ENCODE results near the gene PTK7. TPM values are rescaled to one million over a fixed set of nuclear protein-coding genes. Genes with fewer than 3 reads are reported as not detected.

Gene PTK7
- total RNA-seq, 1 donor from 2014 or later = 37.3 TPM

Other genes starting within 250 kb of the PTK7 start
- 62.7 TPM for gene RPL7L1, start 196.7 kb upstream of the PTK7 start, total RNA-seq
- not detected for gene PTCRA, start 160.3 kb upstream of the PTK7 start, total RNA-seq
- gene CNPY3, start 146.8 kb upstream of the PTK7 start, total RNA-seq = 13.6 TPM
- gene GNMT, start 115.6 kb upstream of the PTK7 start, total RNA-seq = not detected
- 19.4 TPM for gene PEX6, start 97.1 kb upstream of the PTK7 start, total RNA-seq
- 21.2 TPM for gene PPP2R5D, start 91.7 kb upstream of the PTK7 start, total RNA-seq
- 46.1 TPM for gene MEA1, start 62.4 kb upstream of the PTK7 start, total RNA-seq
- gene KLHDC3, start 62.1 kb upstream of the PTK7 start, total RNA-seq = 32.6 TPM
- 48.3 TPM for gene RRP36, start 54.7 kb upstream of the PTK7 start, total RNA-seq
- 10.3 TPM for gene CUL7, start 22.5 kb upstream of the PTK7 start, total RNA-seq
- gene MRPL2, start 16.9 kb upstream of the PTK7 start, total RNA-seq = 45.0 TPM
- 7.5 TPM for gene KLC4, start 16.7 kb upstream of the PTK7 start, total RNA-seq
- 19.3 TPM for gene SRF, start 95.0 kb downstream of the PTK7 start, total RNA-seq
- gene CUL9, start 105.9 kb downstream of the PTK7 start, total RNA-seq = 23.6 TPM
- gene DNPH1, start 153.2 kb downstream of the PTK7 start, total RNA-seq = 40.2 TPM
- gene TTBK1, start 167.2 kb downstream of the PTK7 start, total RNA-seq = not detected
- gene SLC22A7, start 221.9 kb downstream of the PTK7 start, total RNA-seq = not detected
- gene CRIP3, start 232.5 kb downstream of the PTK7 start, total RNA-seq = 0.28 TPM

All from esophagus mucosa (tissue), 1 donor.